Peyer's patch (tissue), 4 donors: ENCODE results near the gene PCCB.

Experiments
- CTCF ChIP-seq, 6 experiments: fragments of 450-650 bp in 4 of 6; fragments of 200-600 bp in 2 of 6; sonication (generic) in 1 of 6; IDR thresholded peaks; one replicate each; pipeline ENCODE4 v1.5.1; 2017 to 2019; ENCODE audit warnings: antibody characterized with exemption in 6 of 6, mild to moderate bottlenecking in 3 of 6, moderate library complexity in 1 of 6
- POLR2A ChIP-seq, 2 donors: fragments of 450-650 bp; IDR thresholded peaks; one replicate each; pipeline ENCODE4 v1.5.1; 2017; ENCODE audit warnings: antibody characterized with exemption in 2 of 2, mild to moderate bottlenecking in 2 of 2, moderate library complexity in 2 of 2

GRCh38 chr3:136251511-136251910 is 1.4 kb downstream of the PCCB start:
- no peak for TF ChIP-seq POLR2A (IDR thresholded peaks at IDR 0.05)
- no peak for TF ChIP-seq CTCF (IDR thresholded peaks at IDR 0.05)
